Measurements from ENCODE around the gene PDHB.
"Not testable (repeated sequence)": the region's sequence is repeated elsewhere in the genome, so short reads cannot be mapped to it uniquely, and the experiment has no call there.

PDHB gene

DNA sequence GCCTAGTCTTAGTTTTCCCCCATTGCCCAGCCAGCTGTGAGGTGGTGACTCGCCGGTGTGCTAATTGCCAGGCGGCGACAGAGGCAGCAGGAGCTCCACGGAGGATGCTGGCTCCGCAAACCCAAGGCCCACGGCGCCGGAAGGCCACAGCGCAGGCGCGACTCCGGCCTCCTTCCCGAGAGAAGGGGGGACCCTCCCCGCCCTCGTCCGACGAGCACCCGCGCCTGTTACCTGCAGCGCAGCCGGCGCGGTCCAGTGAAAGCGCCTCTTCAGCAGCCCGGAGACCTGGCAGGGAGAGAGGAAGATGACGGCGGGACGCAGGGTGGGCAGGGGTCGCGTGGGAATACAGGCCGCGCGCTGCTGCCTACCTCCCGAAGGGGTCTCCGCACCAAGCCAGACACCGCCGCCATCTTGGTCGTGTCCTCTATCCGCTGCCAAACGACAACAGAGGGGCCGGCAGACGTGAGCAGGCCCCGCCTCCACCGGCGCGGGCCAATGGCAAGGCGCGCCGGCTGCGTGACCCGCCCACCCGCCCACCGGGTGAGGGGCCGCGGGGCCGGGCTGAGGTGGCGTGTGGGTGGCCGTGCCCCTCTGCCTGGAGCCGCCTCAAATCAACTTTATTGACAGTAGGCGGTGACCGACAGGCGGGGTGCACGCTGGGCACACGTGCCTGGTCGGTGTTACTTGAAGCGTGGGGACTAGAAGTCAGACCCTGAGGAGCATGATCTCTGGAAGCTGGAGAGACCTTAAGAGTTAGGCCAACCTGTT is at the start of gene PDHB:
Gene PDHB (minus strand): TSS at position 433 of the 768 bp plus-strand sequence. CDS start 23 bp downstream, at position 410.
- peak; percentile 76 to 79 for DNase-seq (ENCODE audit: low read depth in 2 of 2)

DNA sequence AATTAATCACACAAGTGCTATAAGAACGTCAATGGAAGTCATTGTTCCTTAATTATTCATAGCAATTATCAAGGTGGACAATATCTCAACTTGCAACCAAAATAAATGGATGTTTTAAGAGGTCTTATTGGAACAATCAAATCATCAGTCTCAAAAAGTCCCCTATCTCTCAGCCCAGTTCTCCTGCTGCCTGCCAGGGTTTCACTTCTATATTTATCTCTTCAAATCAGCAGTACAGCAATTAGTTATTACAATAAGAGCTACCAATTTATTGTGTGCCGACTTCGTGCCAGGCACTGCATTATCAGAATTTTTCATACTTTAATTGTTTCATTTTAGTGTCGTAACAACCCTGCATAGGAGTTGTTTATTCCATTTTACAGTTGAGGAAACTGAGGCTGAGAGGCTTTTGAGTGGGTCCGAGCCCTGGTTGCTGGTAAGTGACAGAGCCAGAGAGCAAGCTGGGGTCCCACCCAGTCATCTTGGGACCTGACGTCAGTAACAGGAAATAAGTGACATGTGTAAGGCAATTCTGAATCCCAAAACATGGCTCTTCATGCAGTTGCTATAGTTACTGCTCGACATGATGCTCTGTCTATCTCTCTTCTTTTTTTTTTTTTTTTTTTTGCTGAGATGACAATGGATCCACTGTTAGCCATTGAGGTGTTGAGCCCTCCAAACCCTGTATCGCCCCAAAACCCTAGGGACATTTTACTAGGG is 49.4 kb upstream of the PDHB start:
- no peak for DNase-seq (ENCODE audit: low read depth in 2 of 2)

DNA sequence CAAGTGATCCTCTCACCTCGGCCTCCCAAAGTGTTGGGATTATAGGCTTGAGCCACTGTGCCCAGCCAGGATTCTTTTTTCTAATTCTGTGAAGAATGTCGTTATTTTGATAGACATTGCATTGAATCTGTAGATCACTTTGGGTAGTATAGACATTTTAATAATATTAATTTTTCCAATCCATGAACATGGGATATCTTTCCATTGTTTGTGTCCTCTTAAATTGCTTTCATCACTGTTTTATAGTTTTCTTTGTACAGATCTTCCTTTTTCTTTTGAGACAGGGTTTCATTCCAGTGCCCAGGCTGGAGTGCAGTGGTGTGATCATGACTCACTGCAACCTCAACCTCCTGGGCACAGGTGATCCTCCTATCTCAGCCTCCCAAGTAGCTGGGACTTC is 46.7 kb upstream of the PDHB start:
- DNase-seq (ENCODE audit: low read depth in 2 of 2) = no peak

DNA sequence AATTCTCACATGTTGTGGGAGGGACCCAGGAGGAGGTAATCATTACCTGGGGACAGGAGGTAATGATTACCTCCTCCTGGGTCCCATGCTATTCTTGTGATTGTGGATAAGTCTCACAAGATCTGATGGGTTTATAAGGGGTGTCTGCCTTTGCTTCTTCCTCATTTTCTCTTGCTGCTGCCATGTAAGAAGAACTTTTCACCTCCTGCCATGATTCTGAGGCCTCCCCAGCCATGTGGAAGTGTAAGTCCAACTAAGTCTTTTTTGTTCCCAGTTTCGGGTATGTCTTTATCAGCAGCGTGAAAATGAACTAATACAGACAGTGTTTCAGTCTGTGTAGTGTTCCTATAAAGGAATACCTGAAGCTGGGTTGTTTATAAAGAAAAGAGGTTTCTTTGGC is 45.1 kb upstream of the PDHB start:
- no peak for DNase-seq (ENCODE audit: low read depth in 2 of 2)

DNA sequence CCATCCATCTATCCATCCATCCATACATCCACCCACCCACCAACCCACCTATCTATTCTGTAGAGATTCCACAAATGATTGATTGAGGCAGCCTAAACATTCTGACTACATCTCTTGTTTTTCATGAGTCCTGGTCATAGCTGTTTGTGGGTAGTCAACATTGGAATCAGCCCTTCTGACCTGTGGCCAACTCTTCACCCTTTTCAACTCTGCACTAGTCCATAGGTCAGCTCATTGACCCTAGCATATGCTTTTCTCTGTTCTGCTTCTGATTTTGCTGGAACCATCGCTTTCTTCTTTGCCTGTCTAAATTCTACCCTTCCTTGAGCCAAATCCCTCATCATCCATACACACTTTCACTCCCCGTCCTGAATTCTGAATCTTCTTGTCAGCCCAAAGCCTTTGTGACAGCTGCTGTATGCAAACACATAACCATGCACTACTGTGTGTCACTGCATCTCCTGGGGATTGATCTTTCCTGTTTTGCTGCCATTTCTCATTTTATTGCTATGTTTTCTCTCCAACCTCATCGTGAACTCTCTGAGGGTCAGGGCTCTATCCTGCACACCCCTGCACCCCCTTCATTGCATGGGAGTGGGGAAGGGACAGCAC is 41.4 kb upstream of the PDHB start:
- no peak for DNase-seq (ENCODE audit: low read depth in 2 of 2)

DNA sequence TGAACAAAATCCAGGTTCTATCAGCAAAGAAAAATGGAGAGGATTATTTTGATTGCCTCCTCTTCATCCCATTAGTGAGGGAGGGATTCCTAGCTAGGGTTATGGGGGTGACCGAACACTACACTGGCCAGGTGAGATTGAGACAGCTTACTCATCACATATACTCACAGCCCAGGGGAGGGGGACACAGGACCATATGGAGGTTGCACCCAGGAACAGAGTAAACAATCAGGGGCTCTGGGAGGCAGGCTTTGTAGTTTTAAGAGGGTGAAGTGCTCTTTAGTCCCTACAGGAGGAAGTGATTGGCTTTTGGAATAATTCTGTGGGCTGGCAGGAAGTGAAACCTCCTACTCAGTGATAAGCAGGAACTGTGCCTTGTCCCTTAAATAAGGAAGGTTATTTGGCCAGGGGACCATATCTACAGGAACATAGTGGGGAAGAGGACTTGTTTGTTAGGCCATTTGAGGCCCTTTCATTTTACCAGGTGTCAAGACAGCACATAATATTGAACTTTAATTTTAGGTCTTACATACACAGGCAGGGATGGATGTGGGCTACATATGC is 40.8 kb upstream of the PDHB start:
- DNase-seq (ENCODE audit: low read depth in 2 of 2) = no peak

DNA sequence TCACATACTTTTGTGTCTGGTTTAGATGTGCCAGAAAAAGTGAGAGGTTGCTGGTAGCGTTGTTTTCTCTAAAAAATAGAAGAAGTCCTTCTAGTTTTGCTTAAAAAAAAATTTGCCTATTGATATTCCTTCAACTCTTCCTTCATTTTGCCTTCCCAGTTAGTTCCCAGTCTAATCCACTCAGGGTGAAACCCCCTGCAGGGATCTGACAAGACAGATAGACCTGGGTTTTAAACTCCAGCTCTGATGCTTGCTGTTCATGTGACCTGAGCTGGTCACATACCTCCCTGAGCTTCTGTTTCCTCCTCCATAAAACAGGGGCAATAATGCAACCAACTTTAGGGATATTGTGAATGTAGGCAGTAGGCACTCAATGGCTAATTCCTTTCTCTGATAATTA is 39.6 kb upstream of the PDHB start:
- DNase-seq (ENCODE audit: low read depth in 2 of 2) = no peak

DNA sequence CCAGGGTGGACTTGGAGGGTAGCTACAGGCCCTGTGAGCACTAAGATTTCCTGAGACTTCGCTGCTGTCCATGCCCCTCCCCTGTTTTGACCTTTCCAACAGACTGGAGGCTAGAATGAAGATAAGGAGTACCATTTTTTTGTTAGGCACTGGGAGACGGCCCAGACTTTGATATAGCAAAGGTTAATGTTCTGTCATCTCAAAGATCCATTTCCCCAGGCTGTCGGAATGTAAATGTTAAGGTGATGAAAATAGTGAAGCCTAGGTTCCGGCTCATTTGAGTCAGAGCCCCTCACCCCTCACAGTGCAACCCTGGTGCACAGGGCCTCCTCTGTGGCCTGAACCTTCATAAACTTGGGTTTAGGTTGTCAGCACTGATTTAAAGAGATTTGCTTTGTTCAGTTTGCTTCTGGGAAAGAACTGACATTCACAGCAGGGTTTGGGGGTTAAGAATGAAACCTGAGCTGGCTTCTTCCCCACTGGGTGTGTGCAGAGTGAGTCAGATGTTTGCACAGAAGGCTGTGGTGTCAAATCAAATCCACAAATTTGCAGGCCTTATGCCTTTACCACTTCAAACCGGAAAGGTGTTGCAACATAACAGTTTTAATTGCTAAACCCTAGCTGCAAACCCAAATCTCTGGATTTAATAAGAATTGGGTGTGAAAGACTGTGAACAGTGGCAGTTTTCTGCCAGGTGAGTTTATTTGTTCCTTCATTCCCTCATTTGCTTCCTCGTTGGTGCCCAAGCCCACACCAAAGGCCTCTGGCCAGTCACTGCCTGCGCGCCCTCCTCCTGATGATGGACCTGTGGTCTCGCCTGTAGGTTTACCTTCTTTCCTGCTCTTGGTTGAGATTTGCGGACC is 37.6 kb upstream of the PDHB start:
- no peak for DNase-seq (ENCODE audit: low read depth in 2 of 2)

DNA sequence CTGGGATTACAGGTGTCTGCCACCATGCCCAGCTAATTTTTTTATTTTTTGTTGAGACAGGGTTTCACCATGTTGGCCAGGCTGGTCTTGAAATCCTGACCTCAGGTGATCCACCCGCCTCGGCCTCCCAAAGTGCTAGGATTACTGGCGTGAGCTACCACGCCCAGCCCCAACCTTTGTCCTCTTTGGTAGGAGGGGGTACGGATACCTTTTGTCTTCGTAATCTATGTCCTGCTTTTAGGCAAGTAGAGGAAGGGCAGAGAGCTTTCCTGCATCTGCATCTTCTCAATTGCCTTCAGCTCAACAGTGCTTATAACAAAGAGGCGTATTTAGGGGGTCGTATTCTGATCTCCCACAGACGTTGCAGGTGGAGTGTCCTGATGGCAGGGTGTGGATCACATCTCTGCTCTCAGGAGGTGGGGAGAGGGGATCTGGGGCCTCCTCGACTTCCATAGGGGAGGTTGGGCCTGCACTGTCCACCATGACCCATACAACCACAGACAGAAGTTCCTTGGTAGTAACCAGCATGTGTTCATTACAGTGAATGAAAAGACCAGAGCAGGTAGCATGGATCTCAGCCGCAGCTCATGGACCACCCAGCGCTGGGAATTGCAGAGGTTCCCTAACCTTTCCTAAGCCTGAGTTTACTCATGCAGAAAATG is 36.9 kb upstream of the PDHB start:
- DNase-seq (ENCODE audit: low read depth in 2 of 2) = no peak

DNA sequence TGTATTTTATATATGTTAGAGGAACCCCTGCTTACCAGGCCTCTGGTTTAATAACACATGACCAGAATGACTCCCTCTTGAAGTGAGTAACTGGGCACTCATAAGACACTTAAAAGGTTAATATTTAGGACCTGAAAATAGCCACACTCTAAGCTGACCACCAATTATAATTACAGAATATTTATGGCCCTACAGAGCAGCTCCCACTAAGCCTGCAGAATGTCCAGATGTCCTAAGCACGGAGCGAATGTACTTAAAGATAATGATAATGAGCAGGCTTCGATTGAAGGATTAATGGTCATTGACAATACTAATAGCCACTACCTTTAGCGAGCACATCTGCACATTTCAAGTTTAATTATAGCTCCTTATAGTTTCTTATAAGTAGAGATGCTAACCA is 35.5 kb upstream of the PDHB start:
- no peak for DNase-seq (ENCODE audit: low read depth in 2 of 2)

DNA sequence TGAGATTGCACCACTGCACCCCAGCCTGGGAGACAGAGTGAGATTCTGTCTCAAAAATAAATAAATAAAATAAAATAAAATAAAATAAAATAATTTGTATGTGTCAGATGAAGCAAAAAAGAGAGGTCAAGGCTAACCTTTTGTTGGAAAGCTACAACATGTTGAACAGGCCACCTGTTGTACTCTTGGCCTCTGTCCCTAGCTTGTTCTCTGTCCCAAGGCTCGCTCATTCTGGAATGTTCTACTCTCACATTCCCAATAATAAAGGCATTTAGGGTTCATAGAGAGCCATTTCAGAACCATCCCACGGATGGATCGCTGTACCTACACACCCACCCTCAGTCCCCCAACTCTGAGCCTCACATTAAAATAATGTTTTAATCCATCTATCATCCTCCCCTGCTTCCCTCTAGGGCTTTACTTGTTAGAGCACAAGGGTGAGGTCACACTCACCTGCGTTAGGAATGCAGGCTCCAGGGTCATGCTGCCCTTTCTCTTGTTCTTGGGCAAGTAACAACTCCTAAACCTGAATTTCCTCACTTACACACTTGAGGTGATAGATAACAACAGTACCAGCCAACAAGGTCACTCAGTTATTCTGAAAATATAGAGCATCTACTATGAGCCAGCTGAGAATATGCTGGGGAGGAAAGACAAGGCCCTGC is 33.4 kb upstream of the PDHB start:
- no peak for DNase-seq (ENCODE audit: low read depth in 2 of 2)

DNA sequence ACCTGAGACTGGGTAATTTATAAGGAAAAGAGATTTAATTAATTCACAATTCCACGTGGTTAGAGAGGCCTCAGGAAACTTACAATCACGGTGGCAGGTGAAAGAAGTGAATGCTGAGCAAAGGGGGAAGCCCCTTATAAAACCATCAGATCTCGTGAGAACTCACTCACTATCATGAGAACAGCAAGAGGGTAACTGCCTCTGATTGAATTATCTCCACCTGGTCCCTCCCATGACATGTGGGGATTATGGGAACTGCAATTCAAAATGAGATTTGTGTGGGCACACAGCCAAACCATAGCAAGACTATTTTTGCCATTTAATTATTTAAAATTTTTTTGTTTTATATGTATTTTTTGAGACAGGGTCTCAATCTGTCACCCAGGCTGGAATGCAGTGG is 31.2 kb upstream of the PDHB start:
- no peak for DNase-seq (ENCODE audit: low read depth in 2 of 2)

DNA sequence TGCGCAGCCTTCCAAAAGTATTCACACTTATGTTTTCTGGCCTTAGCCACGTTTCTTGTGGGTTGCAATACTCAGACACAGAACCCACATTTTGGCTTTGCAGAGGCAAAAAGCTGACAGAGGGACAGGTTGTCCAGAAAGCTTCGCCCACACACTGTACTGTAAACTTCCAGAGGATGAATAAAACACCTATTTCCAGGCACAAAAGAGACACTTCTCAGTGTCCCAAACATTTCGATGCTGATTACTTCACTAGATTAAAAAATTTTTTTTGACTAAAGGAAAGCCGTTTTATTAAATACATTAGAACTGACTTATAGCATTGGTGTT is 30.3 kb upstream of the PDHB start:
- DNase-seq (ENCODE audit: low read depth in 2 of 2) = no peak

DNA sequence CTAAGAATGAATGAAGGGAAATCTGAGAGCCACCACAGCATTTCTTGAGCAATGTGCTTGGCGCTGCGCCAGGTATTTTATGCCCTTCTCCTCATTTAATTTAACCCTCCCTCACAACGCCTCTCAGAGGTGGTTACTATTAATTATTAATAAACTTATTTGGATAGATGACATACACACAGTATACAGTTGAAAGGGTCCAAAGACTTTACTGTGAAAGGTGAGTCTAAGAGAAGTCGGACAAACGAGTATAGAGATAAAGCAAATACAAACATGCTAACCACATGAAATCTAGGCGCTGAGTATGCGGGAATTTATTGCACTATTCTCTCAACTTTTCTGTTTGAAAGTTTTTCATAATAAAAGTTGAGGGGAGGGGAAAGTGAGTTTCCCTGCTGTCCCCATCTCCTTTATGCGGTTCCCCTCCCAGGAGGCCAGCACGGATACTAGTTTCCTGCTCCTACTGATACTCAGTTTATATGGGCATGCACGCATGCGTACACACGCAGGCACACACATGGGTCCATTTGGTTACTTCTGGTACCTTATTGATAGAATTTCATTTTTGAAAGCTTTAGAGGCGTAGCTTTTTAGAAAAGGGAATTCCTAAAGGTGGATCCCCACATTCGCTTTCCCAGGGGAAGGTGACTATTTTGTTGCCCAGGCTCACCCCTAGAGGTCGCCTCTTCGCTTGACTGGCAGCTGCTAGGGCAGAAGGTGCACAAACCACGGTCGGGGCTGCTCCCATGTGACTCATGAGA is 29.7 kb upstream of the PDHB start:
- peak; percentile 59 to 63 for DNase-seq (ENCODE audit: low read depth in 2 of 2)

DNA sequence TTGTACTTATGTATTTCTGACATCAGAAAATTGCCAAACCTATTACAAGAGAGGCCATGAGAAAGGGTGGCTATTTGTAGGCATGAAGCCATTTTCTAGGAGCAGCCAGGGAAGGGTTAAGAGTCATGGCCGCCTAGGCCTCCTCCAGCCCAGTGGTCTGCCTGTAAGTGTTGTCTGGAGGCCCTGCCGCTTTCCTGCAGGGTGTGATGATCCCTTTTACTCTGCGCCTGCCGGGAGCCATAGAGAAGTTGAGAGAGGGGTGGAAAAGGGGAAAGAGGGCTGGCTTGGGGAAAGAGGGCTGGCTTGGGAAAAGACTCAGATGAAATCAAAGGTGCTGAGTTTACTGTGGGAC is 29.2 kb upstream of the PDHB start:
- no peak for DNase-seq (ENCODE audit: low read depth in 2 of 2)

DNA sequence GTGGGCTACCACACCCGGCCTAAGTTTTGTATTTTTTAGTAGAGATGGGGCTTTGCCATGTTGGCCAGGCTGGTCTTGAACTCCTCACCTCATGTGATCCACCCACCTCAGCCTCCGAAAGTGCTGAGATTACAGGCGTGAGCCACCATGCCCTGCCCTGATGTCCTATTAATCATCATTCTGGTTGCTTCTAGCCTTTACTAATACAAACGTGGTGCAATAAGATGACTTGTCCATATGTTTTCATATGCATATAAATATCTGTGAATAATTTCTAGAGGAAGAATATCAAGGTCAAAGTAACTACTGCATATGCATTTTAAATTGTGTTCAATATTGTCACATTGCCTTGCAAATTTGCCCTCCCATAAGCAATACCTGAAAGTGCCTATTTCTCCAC is 25.5 kb upstream of the PDHB start:
- DNase-seq (ENCODE audit: low read depth in 2 of 2) = no peak

DNA sequence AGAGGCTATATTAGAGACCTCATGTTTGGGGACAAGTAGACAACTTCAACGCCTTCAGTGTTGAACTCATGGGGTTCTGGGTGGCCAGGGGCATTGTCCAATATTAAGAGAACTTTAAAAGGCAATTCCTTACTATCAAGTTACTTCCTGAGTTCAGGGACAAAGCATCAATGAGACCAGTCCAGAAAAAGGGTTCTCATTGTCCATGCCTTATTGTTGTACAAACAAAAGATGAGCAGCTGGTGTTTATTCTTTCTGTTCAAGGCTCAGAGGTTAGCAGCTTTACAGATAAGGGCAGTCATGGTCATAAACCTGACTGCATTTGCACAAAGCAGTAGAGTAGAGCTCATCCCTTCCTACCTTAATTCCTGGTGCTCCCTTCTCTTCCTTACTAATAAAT is 18.5 kb upstream of the PDHB start:
- no peak for DNase-seq (ENCODE audit: low read depth in 2 of 2)

DNA sequence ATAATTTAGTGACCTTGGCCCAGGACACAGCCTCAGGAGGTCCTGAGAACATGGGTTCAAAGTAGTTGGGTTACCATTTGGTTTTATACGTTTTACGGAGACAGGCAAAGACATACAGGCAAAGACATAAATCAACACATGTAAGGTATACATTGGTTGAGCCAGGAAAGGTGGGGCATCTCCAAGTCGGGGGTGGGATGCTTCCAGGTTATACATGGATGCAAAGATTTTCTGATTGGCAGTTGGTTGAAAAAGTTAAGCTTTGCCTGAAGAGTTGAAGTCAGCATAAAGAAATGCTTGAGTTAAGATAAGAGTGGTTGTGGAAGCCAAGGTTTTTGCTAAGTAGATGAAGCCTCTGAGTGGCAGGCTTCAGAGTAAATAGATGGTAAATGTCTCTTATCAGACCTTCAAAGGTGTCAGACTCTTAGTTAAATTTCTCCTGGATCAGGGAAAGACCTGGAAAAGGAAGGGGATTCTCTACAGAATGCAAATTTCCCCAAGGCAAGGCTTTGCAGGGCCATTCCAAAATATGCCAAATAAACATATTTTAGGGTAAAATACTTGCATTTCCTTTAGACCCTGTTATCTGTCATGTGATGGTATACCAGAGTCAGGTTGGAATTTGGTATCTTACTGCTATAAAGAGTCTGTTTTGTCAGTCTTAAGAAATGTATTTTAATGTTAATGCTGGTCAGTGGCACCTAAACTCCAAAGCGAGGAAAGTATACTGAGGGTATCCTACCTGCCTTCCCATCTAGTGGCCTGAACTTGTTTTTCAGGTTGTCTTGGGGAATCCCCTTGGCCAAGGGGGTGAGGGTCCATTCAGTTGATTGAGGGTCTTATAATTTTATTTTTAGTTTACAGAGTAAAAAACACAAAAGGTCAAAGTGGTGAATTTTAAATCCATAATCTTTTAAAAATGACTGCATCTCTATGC is 8.2 kb upstream of the PDHB start:
- no peak for DNase-seq (ENCODE audit: low read depth in 2 of 2)

DNA sequence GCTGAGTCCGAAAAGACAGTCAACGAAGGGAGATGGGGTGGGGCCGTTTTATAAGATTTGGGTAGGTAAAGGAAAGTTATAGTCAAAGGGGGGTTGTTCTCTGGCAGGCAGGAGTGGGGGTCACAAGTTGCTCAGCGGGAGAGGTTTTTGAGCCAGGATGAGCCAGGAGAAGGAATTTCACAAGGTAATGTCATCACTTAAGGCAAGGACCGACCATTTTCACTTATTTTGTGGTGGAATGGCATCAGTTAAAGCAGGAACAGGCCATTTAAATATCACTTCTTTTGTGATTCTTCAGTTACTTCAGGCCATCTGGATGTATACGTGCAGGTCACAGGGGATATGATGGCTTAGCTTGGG is 7.3 kb upstream of the PDHB start:
- not testable (repeated sequence) for DNase-seq (ENCODE audit: low read depth in 2 of 2)
